ENCODE results near the gene MARS1. TPM values are rescaled to one million over a fixed set of nuclear protein-coding genes. Genes with fewer than 3 reads are reported as not detected.

Gene MARS1
- polyA plus RNA-seq, 1 donor from 2014 or later: 76.6 TPM

DNA sequence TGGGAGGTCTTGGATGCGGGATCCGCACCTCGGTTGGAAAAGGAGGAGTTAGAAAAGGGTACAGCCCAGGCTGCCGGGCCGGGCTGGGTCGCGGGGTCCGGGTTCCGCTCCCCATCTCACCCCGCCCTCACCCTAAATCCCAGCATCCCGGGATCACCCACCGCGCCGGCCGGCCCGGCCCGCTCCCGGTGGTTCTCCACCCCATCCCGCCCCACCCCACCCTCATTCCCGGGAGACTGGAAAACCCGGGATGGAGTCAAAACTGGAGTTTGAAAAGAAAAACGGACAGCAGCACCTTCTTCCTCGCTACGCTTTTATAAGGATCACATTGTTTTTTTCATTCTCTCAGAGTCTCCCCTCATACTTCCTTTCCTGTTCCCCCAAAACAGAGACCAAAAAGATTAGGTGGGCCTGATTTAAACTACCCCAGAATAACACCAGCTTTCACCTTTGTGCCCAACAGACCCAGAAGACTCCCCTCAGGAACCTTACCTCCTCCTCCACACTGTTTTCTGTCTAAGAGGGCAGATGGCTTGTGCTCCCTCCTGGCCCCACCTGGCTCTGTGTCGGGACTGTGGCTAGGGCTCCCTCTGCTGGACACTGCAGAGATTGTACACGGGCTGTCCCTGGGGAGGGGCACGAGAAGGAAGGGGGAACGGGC is 25.5 kb upstream of the MARS1 start:
- Mint-ChIP-seq H3K27me3 (peaks cover 5% of the 10 kb centered on the region), H3K4me3 (peak overlapping the region; percentile 85 to 97 (median 93)), H3K36me3 (no peaks in the 10 kb centered on the region), H3K9me3 (no peaks in the 10 kb centered on the region), H3K27ac (peak overlapping the region; percentile 5 to 80 (median 52)), H3K4me1 (peaks cover 24 to 32% (median 28%) of the 10 kb centered on the region in 3 donors)

DNA sequence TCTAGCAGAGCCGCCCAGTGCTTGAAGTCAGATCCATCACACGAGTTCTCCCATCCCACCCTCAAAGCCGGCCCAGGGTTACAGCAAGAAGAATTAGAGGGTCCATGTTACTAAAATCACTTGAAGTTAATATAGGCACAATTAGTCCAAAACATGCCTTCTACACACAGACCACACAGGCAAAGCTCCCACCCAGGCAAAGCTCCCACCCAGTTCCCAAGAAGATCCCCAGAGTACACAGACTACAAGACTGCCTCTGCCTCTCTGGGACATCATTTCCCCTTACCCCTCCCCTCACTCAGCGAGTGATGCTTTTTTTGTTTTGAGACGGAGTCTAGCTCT is 25.0 kb upstream of the MARS1 start:
- Mint-ChIP-seq H3K36me3 (no peaks in the 10 kb centered on the region), H3K27ac (peak overlapping the region; percentile 5 to 80 (median 52)), H3K27me3 (peaks cover 5% of the 10 kb centered on the region), H3K4me1 (peaks cover 24 to 33% (median 28%) of the 10 kb centered on the region in 3 donors), H3K9me3 (no peaks in the 10 kb centered on the region), H3K4me3 (peak overlapping the region; percentile 84 to 97 (median 90))

DNA sequence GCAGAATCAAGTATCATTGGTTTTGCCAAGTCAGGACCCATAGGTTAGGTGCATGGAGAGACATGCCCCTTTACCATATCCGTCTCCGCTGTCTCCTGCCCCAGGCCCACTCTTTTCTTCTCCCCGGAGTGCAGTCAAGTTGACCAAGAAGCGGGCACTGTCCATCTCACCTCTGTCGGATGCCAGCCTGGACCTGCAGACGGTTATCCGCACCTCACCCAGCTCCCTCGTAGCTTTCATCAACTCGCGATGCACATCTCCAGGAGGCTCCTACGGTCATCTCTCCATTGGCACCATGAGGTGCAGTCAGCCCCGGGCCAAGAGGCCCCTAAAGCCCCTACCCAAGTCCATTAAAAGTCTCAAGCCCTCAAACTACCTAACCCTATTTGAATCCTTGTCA is 23.3 kb upstream of the MARS1 start:
- Mint-ChIP-seq H3K4me1 (peaks cover 18 to 26% (median 18%) of the 10 kb centered on the region in 3 donors), H3K36me3 (peaks cover 7% of the 10 kb centered on the region), H3K9me3 (no peaks in the 10 kb centered on the region), H3K27me3 (peaks cover 5% of the 10 kb centered on the region), H3K27ac (peak overlapping the region in 1 of 3 donors; percentile 41), H3K4me3 (peak overlapping the region in 1 of 4 donors; percentile 80)

DNA sequence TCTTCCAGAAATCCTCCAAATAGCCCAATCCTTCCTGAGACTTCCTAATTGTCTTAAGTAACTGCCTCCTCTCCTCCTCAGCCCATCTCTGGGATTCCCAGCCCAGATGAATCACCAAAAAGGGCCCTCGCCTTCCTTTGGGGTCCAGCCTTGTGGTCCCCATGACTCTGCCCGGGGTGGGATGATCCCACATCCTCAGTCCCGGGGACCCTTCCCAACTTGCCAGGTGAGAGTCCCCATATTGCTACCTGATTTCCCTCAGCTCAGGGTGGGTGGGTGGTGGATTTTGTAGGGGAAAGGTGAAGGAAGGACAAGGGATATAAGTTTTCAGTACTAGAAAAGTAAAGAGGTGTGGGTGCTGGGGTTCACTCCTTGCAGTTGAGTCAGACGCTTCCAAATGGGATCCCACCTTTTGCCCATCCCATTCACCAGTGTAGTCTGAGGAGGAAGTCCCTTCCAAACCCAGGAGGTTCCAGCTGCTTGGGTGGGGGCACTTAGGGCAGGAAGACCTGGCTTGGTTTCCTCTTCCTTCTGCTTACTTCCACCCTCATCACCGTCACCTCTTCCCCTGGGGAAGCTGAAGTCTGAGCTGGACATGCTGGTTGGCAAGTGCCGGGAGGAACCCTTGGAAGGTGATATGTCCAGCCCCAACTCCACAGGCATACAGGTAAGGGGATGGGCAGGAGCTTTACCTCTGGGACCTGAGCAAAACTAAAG is 22.7 kb upstream of the MARS1 start:
- peak overlapping the region in 1 of 3 donors; percentile 41 for H3K27ac Mint-ChIP-seq
- no peaks in the 10 kb centered on the region for H3K9me3 Mint-ChIP-seq
- H3K4me3 Mint-ChIP-seq: peak overlapping the region in 1 of 4 donors; percentile 80

DNA sequence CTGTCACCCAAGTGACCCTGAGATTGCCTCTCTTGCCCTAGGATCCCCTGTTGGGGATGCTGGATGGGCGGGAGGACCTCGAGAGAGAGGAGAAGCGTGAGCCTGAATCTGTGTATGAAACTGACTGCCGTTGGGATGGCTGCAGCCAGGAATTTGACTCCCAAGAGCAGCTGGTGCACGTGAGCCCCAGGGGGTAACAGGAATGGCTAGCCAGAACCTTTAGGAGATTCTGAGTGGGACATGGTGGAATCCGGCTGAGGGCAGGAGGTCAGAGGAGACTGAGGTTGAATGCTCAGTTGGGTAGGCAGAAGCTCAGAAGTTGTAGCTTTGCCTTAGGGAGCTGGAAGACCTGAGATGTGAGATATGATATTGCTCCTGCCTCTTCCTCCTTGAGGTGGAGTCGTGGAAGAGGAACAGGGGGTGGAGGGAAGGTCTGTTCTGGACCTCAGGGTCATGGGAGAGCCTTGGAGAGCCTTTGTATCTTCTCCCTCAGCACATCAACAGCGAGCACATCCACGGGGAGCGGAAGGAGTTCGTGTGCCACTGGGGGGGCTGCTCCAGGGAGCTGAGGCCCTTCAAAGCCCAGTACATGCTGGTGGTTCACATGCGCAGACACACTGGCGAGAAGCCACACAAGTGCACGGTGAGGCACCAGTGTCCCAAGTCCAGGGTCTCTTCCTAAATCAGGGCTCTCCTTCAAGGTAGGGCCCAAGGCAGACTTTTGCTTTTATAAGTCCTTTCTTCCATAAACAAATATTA is 21.9 kb upstream of the MARS1 start:
- no peak overlapping the region for H3K27ac Mint-ChIP-seq
- peaks cover 10% of the 10 kb centered on the region for H3K36me3 Mint-ChIP-seq
- peaks cover 13 to 21% (median 14%) of the 10 kb centered on the region in 3 donors for H3K4me1 Mint-ChIP-seq
- peaks cover 2% of the 10 kb centered on the region for H3K27me3 Mint-ChIP-seq
- H3K4me3 Mint-ChIP-seq: no peak overlapping the region
- H3K9me3 Mint-ChIP-seq: no peaks in the 10 kb centered on the region

More for the DNA sequence above, 22.7 kb upstream of the MARS1 start:
- Mint-ChIP-seq H3K27me3 (peaks cover 4% of the 10 kb centered on the region), H3K4me1 (peaks cover 16 to 25% (median 18%) of the 10 kb centered on the region in 3 donors), H3K36me3 (peaks cover 10% of the 10 kb centered on the region)

DNA sequence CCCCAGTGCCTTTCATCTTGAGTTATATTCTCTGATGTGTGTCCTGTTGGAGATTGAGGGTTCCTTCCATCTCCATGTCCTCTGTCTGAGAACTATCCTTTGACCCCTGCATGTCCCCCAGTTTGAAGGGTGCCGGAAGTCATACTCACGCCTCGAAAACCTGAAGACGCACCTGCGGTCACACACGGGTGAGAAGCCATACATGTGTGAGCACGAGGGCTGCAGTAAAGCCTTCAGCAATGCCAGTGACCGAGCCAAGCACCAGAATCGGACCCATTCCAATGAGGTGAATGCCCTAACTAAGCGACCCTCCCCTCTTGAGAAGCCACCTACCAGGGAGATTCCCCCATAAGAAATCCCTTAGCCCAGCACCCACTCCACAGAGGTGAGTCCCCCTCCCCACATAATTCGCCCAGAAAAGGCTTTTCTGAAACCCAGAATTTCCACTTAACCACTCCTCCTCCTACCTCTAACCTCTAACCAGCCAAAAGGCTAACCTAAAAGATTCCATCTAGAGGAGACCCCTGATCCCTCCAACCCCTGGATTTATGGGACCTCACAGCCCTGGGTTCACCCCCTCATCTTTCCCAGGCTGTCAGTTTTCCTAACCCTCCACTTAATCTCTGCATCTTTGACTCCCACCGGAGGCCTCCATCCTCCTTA is 20.5 kb upstream of the MARS1 start:
- Mint-ChIP-seq H3K9me3 (no peaks in the 10 kb centered on the region), H3K27me3 (no peaks in the 10 kb centered on the region), H3K27ac (peak overlapping the region in 1 of 3 donors; percentile 31), H3K36me3 (peaks cover 10% of the 10 kb centered on the region), H3K4me1 (peaks cover 9 to 15% (median 9%) of the 10 kb centered on the region in 3 donors), H3K4me3 (peak overlapping the region in 1 of 4 donors; percentile 18)

DNA sequence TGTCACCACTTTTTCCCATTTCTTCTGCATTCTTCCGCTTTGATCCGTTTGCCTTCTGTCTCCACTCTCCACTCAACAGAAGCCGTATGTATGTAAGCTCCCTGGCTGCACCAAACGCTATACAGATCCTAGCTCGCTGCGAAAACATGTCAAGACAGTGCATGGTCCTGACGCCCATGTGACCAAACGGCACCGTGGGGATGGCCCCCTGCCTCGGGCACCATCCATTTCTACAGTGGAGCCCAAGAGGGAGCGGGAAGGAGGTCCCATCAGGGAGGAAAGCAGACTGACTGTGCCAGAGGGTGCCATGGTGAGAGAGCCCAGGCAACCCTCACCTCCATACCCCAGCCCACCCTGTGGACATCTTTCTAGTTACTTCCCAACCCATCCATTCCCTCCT is 20.0 kb upstream of the MARS1 start:
- peaks cover 10% of the 10 kb centered on the region for H3K36me3 Mint-ChIP-seq
- peaks cover 3 to 9% (median 4%) of the 10 kb centered on the region in 3 donors for H3K4me1 Mint-ChIP-seq
- H3K4me3 Mint-ChIP-seq: peak overlapping the region in 2 of 4 donors; percentile 48
- H3K27ac Mint-ChIP-seq: peak overlapping the region in 1 of 3 donors; percentile 31
- no peaks in the 10 kb centered on the region for H3K9me3 Mint-ChIP-seq
- no peaks in the 10 kb centered on the region for H3K27me3 Mint-ChIP-seq

DNA sequence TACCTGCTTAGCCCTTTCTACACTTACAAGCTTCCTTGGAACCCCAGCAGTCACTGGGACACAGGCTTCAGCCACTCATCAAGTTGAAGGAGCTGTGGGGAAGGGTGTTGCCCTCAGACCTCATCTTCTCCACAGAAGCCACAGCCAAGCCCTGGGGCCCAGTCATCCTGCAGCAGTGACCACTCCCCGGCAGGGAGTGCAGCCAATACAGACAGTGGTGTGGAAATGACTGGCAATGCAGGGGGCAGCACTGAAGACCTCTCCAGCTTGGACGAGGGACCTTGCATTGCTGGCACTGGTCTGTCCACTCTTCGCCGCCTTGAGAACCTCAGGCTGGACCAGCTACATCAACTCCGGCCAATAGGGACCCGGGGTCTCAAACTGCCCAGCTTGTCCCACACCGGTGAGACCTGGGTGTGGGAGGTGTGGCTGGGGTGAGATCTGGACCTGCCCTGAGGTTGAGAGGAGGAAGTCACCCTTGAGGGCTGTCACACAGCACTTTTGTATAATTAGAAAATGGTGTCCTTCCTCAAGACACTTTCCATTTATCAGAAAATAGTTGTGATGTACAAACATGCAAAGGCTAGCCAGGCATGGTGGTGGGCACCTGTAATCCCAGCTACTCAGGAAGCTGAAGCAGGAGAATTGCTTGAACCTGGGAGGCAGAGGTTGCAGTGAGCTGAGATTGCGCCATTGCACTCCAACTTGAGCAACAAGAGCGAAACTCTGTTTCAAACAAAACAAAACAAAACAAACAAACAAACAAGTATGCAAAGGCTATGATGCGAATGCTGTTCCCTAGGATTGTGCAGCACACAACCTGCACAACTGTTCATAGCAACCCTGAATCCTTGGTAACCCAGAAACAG is 18.3 kb upstream of the MARS1 start:
- peaks cover 8 to 11% (median 8%) of the 10 kb centered on the region in 3 donors for H3K4me1 Mint-ChIP-seq
- no peak overlapping the region for H3K27ac Mint-ChIP-seq
- H3K4me3 Mint-ChIP-seq: no peak overlapping the region
- H3K27me3 Mint-ChIP-seq: no peaks in the 10 kb centered on the region
- H3K9me3 Mint-ChIP-seq: no peaks in the 10 kb centered on the region
- peaks cover 12% of the 10 kb centered on the region for H3K36me3 Mint-ChIP-seq

DNA sequence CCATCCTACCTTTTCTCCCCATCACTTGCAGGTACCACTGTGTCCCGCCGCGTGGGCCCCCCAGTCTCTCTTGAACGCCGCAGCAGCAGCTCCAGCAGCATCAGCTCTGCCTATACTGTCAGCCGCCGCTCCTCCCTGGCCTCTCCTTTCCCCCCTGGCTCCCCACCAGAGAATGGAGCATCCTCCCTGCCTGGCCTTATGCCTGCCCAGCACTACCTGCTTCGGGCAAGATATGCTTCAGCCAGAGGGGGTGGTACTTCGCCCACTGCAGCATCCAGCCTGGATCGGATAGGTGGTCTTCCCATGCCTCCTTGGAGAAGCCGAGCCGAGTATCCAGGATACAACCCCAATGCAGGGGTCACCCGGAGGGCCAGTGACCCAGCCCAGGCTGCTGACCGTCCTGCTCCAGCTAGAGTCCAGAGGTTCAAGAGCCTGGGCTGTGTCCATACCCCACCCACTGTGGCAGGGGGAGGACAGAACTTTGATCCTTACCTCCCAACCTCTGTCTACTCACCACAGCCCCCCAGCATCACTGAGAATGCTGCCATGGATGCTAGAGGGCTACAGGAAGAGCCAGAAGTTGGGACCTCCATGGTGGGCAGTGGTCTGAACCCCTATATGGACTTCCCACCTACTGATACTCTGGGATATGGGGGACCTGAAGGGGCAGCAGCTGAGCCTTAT is 17.4 kb upstream of the MARS1 start:
- H3K27ac Mint-ChIP-seq: no peak overlapping the region
- H3K9me3 Mint-ChIP-seq: no peaks in the 10 kb centered on the region
- H3K4me1 Mint-ChIP-seq: peaks cover 5 to 16% (median 12%) of the 10 kb centered on the region in 3 donors
- H3K36me3 Mint-ChIP-seq: peaks cover 12% of the 10 kb centered on the region
- no peaks in the 10 kb centered on the region for H3K27me3 Mint-ChIP-seq
- H3K4me3 Mint-ChIP-seq: no peak overlapping the region

DNA sequence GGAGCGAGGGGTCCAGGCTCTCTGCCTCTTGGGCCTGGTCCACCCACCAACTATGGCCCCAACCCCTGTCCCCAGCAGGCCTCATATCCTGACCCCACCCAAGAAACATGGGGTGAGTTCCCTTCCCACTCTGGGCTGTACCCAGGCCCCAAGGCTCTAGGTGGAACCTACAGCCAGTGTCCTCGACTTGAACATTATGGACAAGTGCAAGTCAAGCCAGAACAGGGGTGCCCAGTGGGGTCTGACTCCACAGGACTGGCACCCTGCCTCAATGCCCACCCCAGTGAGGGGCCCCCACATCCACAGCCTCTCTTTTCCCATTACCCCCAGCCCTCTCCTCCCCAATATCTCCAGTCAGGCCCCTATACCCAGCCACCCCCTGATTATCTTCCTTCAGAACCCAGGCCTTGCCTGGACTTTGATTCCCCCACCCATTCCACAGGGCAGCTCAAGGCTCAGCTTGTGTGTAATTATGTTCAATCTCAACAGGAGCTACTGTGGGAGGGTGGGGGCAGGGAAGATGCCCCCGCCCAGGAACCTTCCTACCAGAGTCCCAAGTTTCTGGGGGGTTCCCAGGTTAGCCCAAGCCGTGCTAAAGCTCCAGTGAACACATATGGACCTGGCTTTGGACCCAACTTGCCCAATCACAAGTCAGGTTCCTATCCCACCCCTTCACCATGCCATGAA is 16.8 kb upstream of the MARS1 start:
- Mint-ChIP-seq H3K4me3 (no peak overlapping the region), H3K36me3 (peaks cover 12% of the 10 kb centered on the region)

DNA sequence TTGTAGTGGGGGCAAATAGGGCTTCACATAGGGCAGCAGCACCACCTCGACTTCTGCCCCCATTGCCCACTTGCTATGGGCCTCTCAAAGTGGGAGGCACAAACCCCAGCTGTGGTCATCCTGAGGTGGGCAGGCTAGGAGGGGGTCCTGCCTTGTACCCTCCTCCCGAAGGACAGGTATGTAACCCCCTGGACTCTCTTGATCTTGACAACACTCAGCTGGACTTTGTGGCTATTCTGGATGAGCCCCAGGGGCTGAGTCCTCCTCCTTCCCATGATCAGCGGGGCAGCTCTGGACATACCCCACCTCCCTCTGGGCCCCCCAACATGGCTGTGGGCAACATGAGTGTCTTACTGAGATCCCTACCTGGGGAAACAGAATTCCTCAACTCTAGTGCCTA is 16.2 kb upstream of the MARS1 start:
- Mint-ChIP-seq H3K27ac (no peak overlapping the region), H3K4me1 (peaks cover 10 to 22% (median 17%) of the 10 kb centered on the region in 3 donors), H3K36me3 (peaks cover 12% of the 10 kb centered on the region)

More for the DNA sequence above, 16.8 kb upstream of the MARS1 start:
- Mint-ChIP-seq H3K9me3 (no peaks in the 10 kb centered on the region), H3K27me3 (no peaks in the 10 kb centered on the region), H3K27ac (no peak overlapping the region), H3K4me1 (peaks cover 5 to 16% (median 12%) of the 10 kb centered on the region in 3 donors)

DNA sequence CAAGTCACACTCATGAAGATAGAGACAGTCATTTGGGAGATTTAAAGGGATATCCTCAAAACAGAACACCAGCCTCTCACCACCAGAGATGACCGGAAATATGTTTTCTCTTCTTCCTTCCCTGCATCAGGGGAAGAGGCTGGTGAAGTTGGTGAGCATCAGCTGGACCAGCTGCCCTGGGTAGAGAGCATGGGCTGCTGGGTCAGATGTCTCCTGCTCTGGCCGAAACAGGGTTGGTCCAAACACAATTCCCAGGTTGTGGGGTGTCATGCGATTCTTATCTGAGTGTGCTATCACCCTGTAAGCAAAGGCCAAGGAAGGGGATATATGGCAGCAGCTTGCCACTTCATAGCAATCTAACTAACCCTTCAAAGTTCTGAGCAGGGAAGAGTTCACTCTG is 15.5 kb upstream of the MARS1 start:
- Mint-ChIP-seq H3K27me3 (no peaks in the 10 kb centered on the region), H3K4me1 (peaks cover 15 to 26% (median 17%) of the 10 kb centered on the region in 3 donors), H3K36me3 (peaks cover 15% of the 10 kb centered on the region), H3K27ac (peak overlapping the region in 1 of 3 donors; percentile 64), H3K4me3 (peak overlapping the region in 2 of 4 donors; percentile 20 to 57), H3K9me3 (no peaks in the 10 kb centered on the region)

More for the DNA sequence above, 16.2 kb upstream of the MARS1 start:
- no peaks in the 10 kb centered on the region for H3K27me3 Mint-ChIP-seq
- peak overlapping the region in 1 of 4 donors; percentile 57 for H3K4me3 Mint-ChIP-seq
- no peaks in the 10 kb centered on the region for H3K9me3 Mint-ChIP-seq

DNA sequence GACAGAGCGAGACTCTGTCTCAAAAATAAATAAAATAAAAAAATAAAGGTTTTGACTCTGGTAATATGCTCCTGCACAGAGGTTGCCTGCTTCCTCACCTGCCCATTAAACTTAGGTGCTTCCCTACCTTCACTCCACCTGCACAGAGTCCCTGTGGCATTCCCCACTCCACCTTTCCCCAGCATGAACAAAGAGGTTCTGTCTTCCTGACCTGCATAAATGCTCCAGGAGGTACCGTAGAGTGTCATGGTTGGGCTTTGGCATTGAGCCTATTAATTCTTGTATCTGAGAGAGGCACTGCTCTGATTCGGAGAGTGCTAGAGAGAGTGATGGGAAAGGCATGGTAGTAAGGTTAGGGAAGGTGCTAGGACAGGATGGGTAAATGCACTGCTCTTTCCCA is 14.5 kb upstream of the MARS1 start:
- Mint-ChIP-seq H3K4me3 (peak overlapping the region in 1 of 4 donors; percentile 60), H3K27ac (peak overlapping the region in 1 of 3 donors; percentile 64), H3K9me3 (no peaks in the 10 kb centered on the region), H3K4me1 (peaks cover 21 to 31% (median 21%) of the 10 kb centered on the region in 3 donors), H3K36me3 (peaks cover 12% of the 10 kb centered on the region), H3K27me3 (no peaks in the 10 kb centered on the region)

All from IgD-negative memory B cell (primary cell).